ENCODE data around the gene PNPT1.

DNA sequence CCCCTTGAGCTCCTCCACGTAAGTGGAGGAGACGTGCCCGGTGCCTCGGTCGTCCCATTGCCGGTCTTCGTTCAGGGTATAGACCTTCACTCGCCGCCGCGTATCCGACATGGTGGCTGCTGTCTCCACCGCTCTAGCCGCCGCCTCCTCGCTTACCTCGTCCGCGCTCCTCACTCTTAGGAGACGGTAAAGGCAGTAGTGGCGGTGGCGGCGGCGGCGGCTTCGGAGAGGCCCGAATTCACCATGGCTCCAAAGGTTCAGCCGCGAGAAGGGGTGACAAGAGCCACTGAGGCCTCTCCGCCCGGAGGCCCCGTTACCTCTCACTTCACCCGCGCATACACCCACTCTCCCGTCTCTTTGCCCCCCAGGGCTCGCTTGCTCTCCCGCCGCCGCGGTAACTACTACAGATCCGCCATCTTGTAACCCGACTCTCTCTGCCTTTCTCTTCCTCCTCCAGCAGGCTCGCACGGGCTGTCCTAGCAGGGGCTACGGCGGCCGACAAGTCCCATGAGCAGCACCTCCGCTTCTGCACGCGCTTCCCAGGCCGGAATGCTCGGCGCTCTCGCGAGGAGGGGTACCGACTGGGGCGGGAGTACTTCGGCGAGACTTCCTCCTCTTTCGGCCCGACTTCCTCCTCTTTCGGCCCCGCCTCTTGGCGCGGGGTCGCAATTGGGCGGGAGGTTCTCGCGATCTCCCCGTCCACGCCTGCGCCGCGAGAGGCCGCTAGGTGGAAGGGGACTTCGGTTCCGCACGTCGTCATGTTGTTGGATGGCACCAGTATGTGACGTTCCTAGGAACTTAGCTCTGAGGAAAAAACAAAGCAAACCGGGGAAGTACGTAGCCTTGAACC is 76.2 kb downstream of the PNPT1 start, which contains the start of gene PPP4R3B:
- no peak; the same call in 1 of the 2 replicates for TF ChIP-seq CEBPB (IDR thresholded peaks at IDR 0.05)
- TF ChIP-seq FOXM1 (IDR thresholded peaks at IDR 0.05; ENCODE audit: borderline replicate concordance, low read depth) = no peak
- TF ChIP-seq RAD21 (IDR thresholded peaks at IDR 0.05; ENCODE audit: low read depth) = no peak
- no peak for TF ChIP-seq REST (IDR thresholded peaks at IDR 0.05; ENCODE audit: low read depth)
- peak; percentile 37; the same call in 1 of the 2 replicates for TF ChIP-seq EP300 (IDR thresholded peaks at IDR 0.05; ENCODE audit: borderline replicate concordance)
- peak; percentile 93 for TF ChIP-seq YY1 (IDR thresholded peaks at IDR 0.05; ENCODE audit: low read depth)
- TF ChIP-seq, protein P1, sequence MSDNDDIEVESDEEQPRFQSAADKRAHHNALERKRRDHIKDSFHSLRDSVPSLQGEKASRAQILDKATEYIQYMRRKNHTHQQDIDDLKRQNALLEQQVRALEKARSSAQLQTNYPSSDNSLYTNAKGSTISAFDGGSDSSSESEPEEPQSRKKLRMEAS (IDR thresholded peaks at IDR 0.05) = peak; percentile 91
- peak; percentile 92 for TF ChIP-seq TAF1 (IDR thresholded peaks at IDR 0.05; ENCODE audit: low read depth)
- peak; percentile 55; the same call in 1 of the 2 replicates for TF ChIP-seq CREB1 (IDR thresholded peaks at IDR 0.05; ENCODE audit: low read depth)
- TF ChIP-seq EGR1 (IDR thresholded peaks at IDR 0.05) = peak; percentile 15; the same call in 1 of the 2 replicates
- TF ChIP-seq TEAD4 (IDR thresholded peaks at IDR 0.05) = peak; percentile 82
- TF ChIP-seq, protein P2, sequence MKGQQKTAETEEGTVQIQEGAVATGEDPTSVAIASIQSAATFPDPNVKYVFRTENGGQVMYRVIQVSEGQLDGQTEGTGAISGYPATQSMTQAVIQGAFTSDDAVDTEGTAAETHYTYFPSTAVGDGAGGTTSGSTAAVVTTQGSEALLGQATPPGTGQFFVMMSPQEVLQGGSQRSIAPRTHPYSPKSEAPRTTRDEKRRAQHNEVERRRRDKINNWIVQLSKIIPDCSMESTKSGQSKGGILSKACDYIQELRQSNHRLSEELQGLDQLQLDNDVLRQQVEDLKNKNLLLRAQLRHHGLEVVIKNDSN (IDR thresholded peaks at IDR 0.05) = peak; percentile 58
